Ramos (cell line): ENCODE measurements around the gene CLASRP.
"Not testable (repeated sequence)": the region's sequence is repeated elsewhere in the genome, so short reads cannot be mapped to it uniquely, and the experiment has no call there.

Experiments used
- in situ Hi-C: fragments of 300-500 bp; cut with MboI; formaldehyde crosslinking; loops from one replicate; pipeline ENCODE4 v1.14.3; 2022; ENCODE audit warnings: low sequenced_read_pairs; ENCODE audit not compliant: unreplicated experiment

The CLASRP gene

GRCh38 chr19:45098521-45099466 lies 59.9 kb downstream of the CLASRP start:
- in situ Hi-C loops: no loop called here

- in situ Hi-C loops: no loop called here
These were observed 60.8 kb downstream of the CLASRP start for GRCh38 chr19:45099467-45100191.

GRCh38 chr19:45100201-45100600 lies 61.4 kb downstream of the CLASRP start:
- in situ Hi-C loops: no loop called here

GRCh38 chr19:45100846-45101252 lies 62.0 kb downstream of the CLASRP start:
- in situ Hi-C loops: no loop called here

- in situ Hi-C loops: no loop called here
These were observed 63.0 kb downstream of the CLASRP start for GRCh38 chr19:45101806-45102205.

GRCh38 chr19:45102481-45102880 lies 63.6 kb downstream of the CLASRP start:
- in situ Hi-C loops: no loop called here

GRCh38 chr19:45103156-45103507 lies 64.3 kb downstream of the CLASRP start:
- in situ Hi-C loops: no loop called here

GRCh38 chr19:45103508-45104319 lies 64.9 kb downstream of the CLASRP start:
- in situ Hi-C loops: no loop called here

- in situ Hi-C loops: no loop called here
These were observed 66.0 kb downstream of the CLASRP start for GRCh38 chr19:45104658-45105349.

GRCh38 chr19:45106363-45106762 lies 67.5 kb downstream of the CLASRP start:
- in situ Hi-C loops: not testable (repeated sequence)

GRCh38 chr19:45107621-45108150 lies 68.8 kb downstream of the CLASRP start:
- in situ Hi-C loops: no loop called here

- in situ Hi-C loops: no loop called here
These were observed 72.0 kb downstream of the CLASRP start for GRCh38 chr19:45110851-45111266.

- in situ Hi-C loops: no loop called here
These were observed 73.4 kb downstream of the CLASRP start for GRCh38 chr19:45112111-45112827.

- in situ Hi-C loops: no loop called here
These were observed 74.8 kb downstream of the CLASRP start for GRCh38 chr19:45113628-45114027.

- in situ Hi-C loops: no loop called here
These were observed 75.3 kb downstream of the CLASRP start for GRCh38 chr19:45114116-45114515.

GRCh38 chr19:45115809-45116615 lies 77.2 kb downstream of the CLASRP start:
- in situ Hi-C loops: no loop called here

- in situ Hi-C loops: no loop called here
These were observed 78.3 kb downstream of the CLASRP start for GRCh38 chr19:45117167-45117594.

GRCh38 chr19:45117671-45118070 lies 78.8 kb downstream of the CLASRP start:
- in situ Hi-C loops: no loop called here
